ENCODE results near the gene CDC14A. TPM values are rescaled to one million over a fixed set of nuclear protein-coding genes. Genes with fewer than 3 reads are reported as not detected.

Gene CDC14A
- polyA plus RNA-seq, 1 experiment: 2.8 TPM

GRCh38 chr1:100377590-100378361, 25.5 kb downstream of the CDC14A start:
- H3K9me3 ChIP-seq (ENCODE audit: control insufficient read depth, insufficient read depth, low read length): no peaks in the 10 kb centered on the region
- no peak for DNase-seq (ENCODE audit: low read depth, low spot score)
- TF ChIP-seq CTCF (IDR thresholded peaks at IDR 0.05; ENCODE audit: low read depth, low read length): no peak
- CTCF ChIA-PET: no interaction called here
- no peak overlapping the region for H3K27ac ChIP-seq (ENCODE audit: low read depth, low read length)
- POLR2A ChIA-PET: no interaction called here
- H3K27me3 ChIP-seq (ENCODE audit: control insufficient read depth, insufficient read depth, low read length): no peaks in the 10 kb centered on the region
- no peak overlapping the region for H3K4me3 ChIP-seq (ENCODE audit: low read depth, low read length)

GRCh38 chr1:100378956-100379355, 26.6 kb downstream of the CDC14A start:
- H3K9me3 ChIP-seq (ENCODE audit: control insufficient read depth, insufficient read depth, low read length): no peaks in the 10 kb centered on the region
- no peak for DNase-seq (ENCODE audit: low read depth, low spot score)
- H3K4me3 ChIP-seq (ENCODE audit: low read depth, low read length): no peak overlapping the region
- no peak overlapping the region for H3K27ac ChIP-seq (ENCODE audit: low read depth, low read length)
- H3K27me3 ChIP-seq (ENCODE audit: control insufficient read depth, insufficient read depth, low read length): no peaks in the 10 kb centered on the region
- TF ChIP-seq CTCF (IDR thresholded peaks at IDR 0.05; ENCODE audit: low read depth, low read length): no peak
- POLR2A ChIA-PET: no interaction called here
- CTCF ChIA-PET: no interaction called here

- H3K9me3 ChIP-seq (ENCODE audit: control insufficient read depth, insufficient read depth, low read length): no peaks in the 10 kb centered on the region
- CTCF ChIA-PET: interaction anchor here (0.8 kb wide), 1 partner anchor 22 kb away, joined by 3 read pairs; no protein-coding TSS in a partner anchor
- no peak for TF ChIP-seq CTCF (IDR thresholded peaks at IDR 0.05; ENCODE audit: low read depth, low read length)
- H3K27ac ChIP-seq (ENCODE audit: low read depth, low read length): no peak overlapping the region
- no peak overlapping the region for H3K4me3 ChIP-seq (ENCODE audit: low read depth, low read length)
- H3K27me3 ChIP-seq (ENCODE audit: control insufficient read depth, insufficient read depth, low read length): no peaks in the 10 kb centered on the region
- POLR2A ChIA-PET: no interaction called here
- DNase-seq (ENCODE audit: low read depth, low spot score): no peak
These were observed 28.3 kb downstream of the CDC14A start for GRCh38 chr1:100380635-100381034.

- H3K9me3 ChIP-seq (ENCODE audit: control insufficient read depth, insufficient read depth, low read length): no peaks in the 10 kb centered on the region
- ChIA-PET POLR2A (no interaction called here), CTCF (interaction anchor here (0.5 kb wide), 1 partner anchor 74 kb away, joined by 8 read pairs; no protein-coding TSS in a partner anchor)
- H3K27ac ChIP-seq (ENCODE audit: low read depth, low read length): no peak overlapping the region
- no peak for DNase-seq (ENCODE audit: low read depth, low spot score)
- H3K4me3 ChIP-seq (ENCODE audit: low read depth, low read length): no peak overlapping the region
- no peak for TF ChIP-seq CTCF (IDR thresholded peaks at IDR 0.05; ENCODE audit: low read depth, low read length)
- no peaks in the 10 kb centered on the region for H3K27me3 ChIP-seq (ENCODE audit: control insufficient read depth, insufficient read depth, low read length)
These were observed 30.4 kb downstream of the CDC14A start for GRCh38 chr1:100382657-100383056.

- no peak overlapping the region for H3K27ac ChIP-seq (ENCODE audit: low read depth, low read length)
- no peak for DNase-seq (ENCODE audit: low read depth, low spot score)
- TF ChIP-seq CTCF (IDR thresholded peaks at IDR 0.05; ENCODE audit: low read depth, low read length): no peak
- CTCF ChIA-PET: interaction anchor here (1.3 kb wide), 1 partner anchor 71 kb away, joined by 3 read pairs; no protein-coding TSS in a partner anchor
- POLR2A ChIA-PET: no interaction called here
- no peaks in the 10 kb centered on the region for H3K9me3 ChIP-seq (ENCODE audit: control insufficient read depth, insufficient read depth, low read length)
- H3K4me3 ChIP-seq (ENCODE audit: low read depth, low read length): no peak overlapping the region
- no peaks in the 10 kb centered on the region for H3K27me3 ChIP-seq (ENCODE audit: control insufficient read depth, insufficient read depth, low read length)
These were observed 31.6 kb downstream of the CDC14A start for GRCh38 chr1:100383743-100384405.
